HCT116 (cell line): ENCODE measurements around the gene LILRB3.

Experiments
- POLR2A ChIP-seq: IDR thresholded peaks from 2 replicates; pipeline ENCODE4 v1.7.0; 2011; ENCODE audit warnings: borderline replicate concordance; ENCODE audit not compliant: insufficient read depth, insufficient read length; ENCODE audit errors: extremely low read depth
- TF ChIP-seq, protein P1 (sequence below): IDR thresholded peaks from 2 replicates; pipeline ENCODE4 v1.6.1; 2012

DNA sequence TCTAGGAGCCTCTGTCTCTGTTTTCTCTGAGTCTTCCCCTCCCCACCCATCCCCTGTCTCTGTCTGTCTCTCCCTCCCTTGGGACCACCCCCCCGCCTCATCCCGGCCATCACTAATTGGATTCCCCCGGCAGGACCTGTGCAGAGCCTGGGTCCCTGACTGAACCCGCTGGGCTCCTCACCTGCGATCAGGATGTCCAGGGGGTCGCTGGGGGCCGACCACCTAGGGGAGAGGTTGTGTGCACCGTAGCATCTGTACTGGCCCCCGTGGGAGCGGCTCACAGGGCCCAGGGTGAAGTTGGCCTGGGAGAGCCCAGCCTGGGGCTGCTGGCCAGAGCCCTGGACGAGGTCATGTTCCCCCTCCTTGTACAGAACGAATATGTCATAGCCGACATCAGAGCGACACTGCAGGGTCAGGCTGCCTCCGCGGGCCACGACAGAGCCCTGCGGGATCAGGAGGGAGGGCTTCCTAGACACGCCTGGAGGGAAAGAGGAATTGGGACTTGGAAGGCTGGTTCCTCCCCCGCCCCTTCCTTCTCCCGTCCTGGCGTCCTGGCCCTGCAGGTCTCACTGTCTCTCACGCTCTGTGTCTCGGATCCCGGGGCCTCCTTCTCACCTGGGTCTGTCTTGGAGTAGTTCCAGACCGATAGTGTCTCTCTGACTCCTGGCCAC is 32.4 kb upstream of the LILRB3 start:
- TF ChIP-seq, protein P1, sequence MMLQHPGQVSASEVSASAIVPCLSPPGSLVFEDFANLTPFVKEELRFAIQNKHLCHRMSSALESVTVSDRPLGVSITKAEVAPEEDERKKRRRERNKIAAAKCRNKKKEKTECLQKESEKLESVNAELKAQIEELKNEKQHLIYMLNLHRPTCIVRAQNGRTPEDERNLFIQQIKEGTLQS, result no peak
- no peak for TF ChIP-seq POLR2A
